Karpas-422 (cell line): ENCODE data around the gene GFPT1. TPM values are rescaled to one million over a fixed set of nuclear protein-coding genes. Genes with fewer than 3 reads are reported as not detected.
A peak's percentile ranks its signal among the peaks of the same experiment; 100 is the strongest.
"Not testable (repeated sequence)": the region's sequence is repeated elsewhere in the genome, so short reads cannot be mapped to it uniquely, and the experiment has no call there.

Source experiments
- DNase-seq: peaks from one replicate; pipeline ENCODE4 v3.0.0-alpha.2; 2015
- H2AFZ ChIP-seq: fragments of 200-600 bp; sonication (generic); 2 replicates; pipeline ENCODE4 v1.6.1; 2014; ENCODE audit warnings: antibody characterized with exemption, low read length, mixed read lengths
- H3K27ac ChIP-seq: fragments of 200-600 bp; sonication (generic); 2 replicates; pipeline ENCODE4 v1.5.1; 2014; ENCODE audit warnings: mild to moderate bottlenecking, low read length, moderate library complexity
- H3K27me3 ChIP-seq: fragments of 200-600 bp; sonication (generic); 2 replicates; pipeline ENCODE4 v1.6.1; 2014; ENCODE audit warnings: low read length, mixed read lengths
- H3K36me3 ChIP-seq: fragments of 200-600 bp; sonication (generic); 2 replicates; pipeline ENCODE4 v1.6.1; 2014; ENCODE audit warnings: low read length, mixed read lengths; ENCODE audit not compliant: insufficient read depth
- H3K4me1 ChIP-seq: fragments of 200-600 bp; sonication (generic); 2 replicates; pipeline ENCODE4 v1.6.1; 2014; ENCODE audit warnings: mild to moderate bottlenecking, low read length, mixed read lengths
- H3K4me2 ChIP-seq: fragments of 200-600 bp; sonication (generic); 2 replicates; pipeline ENCODE4 v1.6.1; 2014; ENCODE audit warnings: low read length, low read depth, mild to moderate bottlenecking; ENCODE audit not compliant: poor library complexity, severe bottlenecking
- H3K4me3 ChIP-seq: fragments of 200-600 bp; sonication (generic); 2 replicates; pipeline ENCODE4 v1.5.1; 2014; ENCODE audit warnings: mild to moderate bottlenecking, antibody characterized with exemption, low read length, mixed read lengths
- H3K79me2 ChIP-seq: fragments of 200-600 bp; sonication (generic); 2 replicates; pipeline ENCODE4 v1.6.1; 2014; ENCODE audit warnings: mild to moderate bottlenecking, low read length, mixed read lengths
- H3K9ac ChIP-seq: fragments of 200-600 bp; sonication (generic); 2 replicates; pipeline ENCODE4 v1.6.0; 2014; ENCODE audit warnings: low read length
- H3K9me2 ChIP-seq: fragments of 200-600 bp; sonication (generic), shearing (Covaris generic); replicated peaks from 2 replicates; pipeline ENCODE4 v1.6.0; 2014; ENCODE audit warnings: mild to moderate bottlenecking, low read length, moderate library complexity; ENCODE audit not compliant: insufficient read depth
- H3K9me3 ChIP-seq: fragments of 300-700, 200-600 bp; sonication (generic); 2 replicates; pipeline ENCODE4 v1.6.1; 2014; ENCODE audit warnings: low read length, mixed read lengths
- H4K20me1 ChIP-seq: fragments of 200-600 bp; sonication (generic); 2 replicates; pipeline ENCODE4 v1.6.1; 2014; ENCODE audit warnings: mild to moderate bottlenecking, antibody characterized with exemption, low read length, low read depth; ENCODE audit not compliant: insufficient read depth
- total RNA-seq: library from RNA; depleted of rRNA; stranded (reverse); fragments of >200 nt; shearing (Covaris generic); gene quantifications from 2 replicates; pipeline ENCODE4 v1.2.3, GENCODE V29; 2014; ENCODE audit warnings: low replicate concordance; rRNA removed

The GFPT1 gene
- total RNA-seq: 15.2 and 24.4 TPM in 2 replicates

DNA sequence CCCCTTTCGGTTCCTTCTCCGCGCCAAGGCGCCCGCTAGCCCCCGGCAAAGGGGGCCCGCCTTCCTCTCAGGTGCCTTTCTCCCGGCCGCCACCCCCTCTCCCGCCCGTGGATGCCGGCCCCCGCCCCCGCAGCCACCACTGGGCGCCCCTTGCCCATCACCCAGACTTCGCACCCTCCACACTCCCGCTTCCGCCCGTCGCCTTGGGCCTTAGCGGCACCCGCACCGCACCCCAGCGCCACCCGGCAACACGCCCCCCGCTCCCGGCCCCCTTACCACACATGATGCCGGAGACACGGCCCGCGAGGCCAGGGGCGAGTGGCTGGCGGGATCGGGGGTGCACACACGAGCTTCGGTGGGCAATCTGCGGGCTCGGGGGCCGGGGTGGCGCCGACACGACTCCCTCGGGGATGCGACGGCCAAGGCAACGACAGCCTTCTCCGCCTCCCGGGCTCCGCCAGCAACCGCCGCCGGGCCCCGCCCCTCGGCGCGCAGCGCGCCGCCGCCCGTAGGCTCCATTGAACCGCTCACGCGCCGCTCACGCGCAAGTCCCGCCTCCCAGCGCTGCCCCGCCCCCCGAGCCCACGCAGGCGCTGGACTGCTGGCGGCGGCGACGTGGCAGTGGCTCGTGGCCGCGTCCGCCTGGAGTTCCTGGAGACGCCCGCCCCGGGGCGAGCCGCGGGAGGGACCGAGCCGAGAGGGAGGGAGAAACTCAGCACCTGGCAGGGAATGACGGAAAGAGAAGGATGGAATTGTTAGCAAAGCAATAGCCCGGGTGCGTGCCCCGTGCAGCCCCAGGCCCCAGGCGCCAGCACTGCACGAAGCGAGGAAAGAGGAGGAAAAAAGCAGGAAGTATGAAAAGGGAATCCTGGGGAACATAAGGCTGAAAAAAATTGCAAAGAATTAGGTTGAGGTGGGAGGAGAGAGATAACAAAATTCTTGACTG is at the start of gene GFPT1:
Gene GFPT1 (minus strand): TSS at position 439 of the 946 bp plus-strand sequence. CDS start 156 bp downstream, at position 283.
- no peaks in the 10 kb centered on the region for H3K9me2 ChIP-seq
- H3K9ac ChIP-seq: peak within 1 kb of the TSS; percentile 76
- H3K9me3 ChIP-seq: no peaks in the 10 kb centered on the region
- peak; percentile 99 for DNase-seq
- peaks cover 33% of the 10 kb centered on the region for H3K4me1 ChIP-seq
- H3K27ac ChIP-seq: peak within 1 kb of the TSS; percentile 37
- H4K20me1 ChIP-seq: no peaks in the 10 kb centered on the region
- peak within 1 kb of the TSS; percentile 72 for H3K4me3 ChIP-seq
- peak within 1 kb of the TSS; percentile 80 for H3K4me2 ChIP-seq
- H3K36me3 ChIP-seq: no peaks in the 10 kb centered on the region
- no peaks in the 10 kb centered on the region for H3K27me3 ChIP-seq
- peak within 1 kb of the TSS; percentile 81 for H2AFZ ChIP-seq
- H3K79me2 ChIP-seq: peaks cover 49% of the 10 kb centered on the region

DNA sequence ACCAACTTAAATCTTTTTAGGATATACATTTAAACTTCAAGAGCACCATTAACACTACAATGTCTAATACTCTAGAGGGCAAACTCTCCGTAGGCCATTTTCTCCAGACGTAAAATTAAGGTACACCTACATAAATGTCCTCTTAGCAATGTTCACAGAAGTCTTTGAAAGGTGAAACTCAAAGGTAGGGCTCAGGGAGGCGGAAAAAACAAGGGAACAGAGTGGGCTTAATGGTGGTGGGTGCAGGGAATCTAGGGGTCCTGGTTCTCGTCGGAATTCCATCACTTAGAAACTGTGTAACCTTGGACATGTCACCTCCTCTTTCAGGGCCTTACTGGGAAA is 49.5 kb upstream of the GFPT1 start:
- H3K27ac ChIP-seq: peak overlapping the region; percentile 50
- H3K27me3 ChIP-seq: no peaks in the 10 kb centered on the region
- peak overlapping the region; percentile 83 for H3K4me2 ChIP-seq
- H3K9ac ChIP-seq: peak overlapping the region; percentile 76
- H2AFZ ChIP-seq: peak overlapping the region; percentile 98
- H3K9me3 ChIP-seq: no peaks in the 10 kb centered on the region; the same call in 1 of the 2 replicates
- H3K79me2 ChIP-seq: peaks cover 34% of the 10 kb centered on the region
- H4K20me1 ChIP-seq: no peaks in the 10 kb centered on the region
- H3K4me3 ChIP-seq: peak overlapping the region; percentile 80
- no peaks in the 10 kb centered on the region for H3K36me3 ChIP-seq
- DNase-seq: peak; percentile 76
- no peaks in the 10 kb centered on the region for H3K9me2 ChIP-seq
- peaks cover 28% of the 10 kb centered on the region for H3K4me1 ChIP-seq

DNA sequence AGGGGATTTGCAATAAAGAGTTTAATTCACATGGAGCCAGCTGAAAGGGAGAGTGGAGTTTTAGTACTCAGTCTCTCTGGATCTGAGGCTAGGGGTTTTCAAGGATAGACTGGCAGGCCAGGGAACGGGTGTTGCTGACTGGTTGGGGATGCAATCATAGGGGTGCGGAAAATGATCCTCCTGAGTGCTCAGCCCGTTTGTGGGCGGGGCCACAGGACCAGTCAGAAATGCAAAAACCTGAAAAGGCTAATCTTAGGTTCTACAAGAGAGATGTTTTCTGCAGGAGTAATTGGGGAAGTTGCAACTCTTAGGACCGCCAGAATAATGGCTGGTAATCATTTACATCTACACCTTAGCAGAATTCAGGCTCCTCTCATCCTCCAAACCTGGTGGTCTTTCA is 47.7 kb upstream of the GFPT1 start:
- Histone ChIP-seq H3K36me3 (peaks cover 9% of the 10 kb centered on the region; the same call in 1 of the 2 replicates), H3K79me2 (peaks cover 34% of the 10 kb centered on the region), H3K9me2 (no peaks in the 10 kb centered on the region), H2AFZ (no peak overlapping the region), H3K4me1 (peaks cover 28% of the 10 kb centered on the region), H3K4me2 (peak overlapping the region; percentile 83), H3K4me3 (peak overlapping the region; percentile 80), H3K9ac (peak overlapping the region; percentile 19), H3K27ac (peak overlapping the region; percentile 57), H3K9me3 (no peaks in the 10 kb centered on the region; the same call in 1 of the 2 replicates), H3K27me3 (no peaks in the 10 kb centered on the region), H4K20me1 (no peaks in the 10 kb centered on the region)
- DNase-seq: peak; percentile 92

DNA sequence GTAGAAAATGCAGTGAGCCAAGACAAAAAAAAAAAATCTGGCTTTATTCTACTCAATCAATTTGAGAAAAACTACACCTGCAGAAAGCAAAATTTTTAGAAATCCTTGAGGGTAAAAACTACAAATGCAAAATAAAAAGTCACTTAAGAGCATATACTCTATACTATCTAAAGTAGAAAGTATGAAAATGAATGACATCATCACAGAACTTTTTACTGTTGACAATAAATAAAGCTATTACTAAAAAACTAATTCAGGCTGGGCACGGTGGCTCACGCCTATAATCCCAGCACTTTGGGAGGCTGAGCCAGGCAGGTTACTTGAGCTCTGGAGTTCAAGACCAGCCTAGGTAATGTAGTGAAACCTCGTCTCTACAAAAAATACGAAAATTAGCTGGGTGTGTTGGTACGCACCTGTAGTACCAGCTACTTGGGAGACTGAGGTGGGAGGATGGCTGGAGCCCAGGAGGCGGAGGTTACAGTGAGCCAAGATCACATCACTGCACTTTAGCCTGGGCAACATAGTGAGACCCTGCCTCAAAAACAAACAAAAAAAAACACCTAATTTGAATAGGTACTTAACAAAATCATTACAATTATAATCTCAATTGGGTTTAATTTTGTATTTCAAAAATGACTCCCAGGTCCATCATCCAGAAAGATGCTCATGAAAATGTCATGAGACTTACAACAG is 42.6 kb upstream of the GFPT1 start:
- DNase-seq: no peak
- no peaks in the 10 kb centered on the region for H3K27me3 ChIP-seq
- no peaks in the 10 kb centered on the region for H3K9me3 ChIP-seq
- no peak overlapping the region for H2AFZ ChIP-seq
- H3K4me3 ChIP-seq: no peak overlapping the region
- H3K9ac ChIP-seq: no peak overlapping the region
- peaks cover 32% of the 10 kb centered on the region for H3K36me3 ChIP-seq
- peaks cover 20% of the 10 kb centered on the region for H3K79me2 ChIP-seq
- peaks cover 4% of the 10 kb centered on the region for H3K4me1 ChIP-seq
- H4K20me1 ChIP-seq: no peaks in the 10 kb centered on the region
- H3K9me2 ChIP-seq: no peaks in the 10 kb centered on the region
- no peak overlapping the region for H3K4me2 ChIP-seq
- no peak overlapping the region for H3K27ac ChIP-seq

DNA sequence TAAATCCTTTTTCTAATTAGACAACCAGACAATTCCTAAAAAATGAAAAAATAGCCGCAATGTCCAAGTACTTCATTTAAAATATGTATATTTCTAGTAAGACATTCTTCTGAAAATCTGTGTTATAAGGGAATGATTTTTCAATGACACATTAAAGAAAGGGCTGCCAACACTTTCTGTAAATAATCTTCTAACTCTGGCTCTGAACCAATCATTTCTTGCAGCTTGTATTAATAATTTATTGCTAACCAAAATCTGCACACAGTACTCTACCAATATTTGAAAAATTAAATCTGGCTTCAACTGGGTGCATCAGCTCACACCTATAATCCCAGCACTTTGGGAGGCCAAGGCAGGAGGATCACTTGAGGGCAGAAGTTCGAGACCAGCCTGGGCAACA is 42.0 kb upstream of the GFPT1 start:
- Histone ChIP-seq H4K20me1 (no peaks in the 10 kb centered on the region), H3K27me3 (no peaks in the 10 kb centered on the region), H3K4me1 (no peaks in the 10 kb centered on the region), H3K79me2 (peaks cover 19% of the 10 kb centered on the region), H3K36me3 (peaks cover 32% of the 10 kb centered on the region), H3K9ac (no peak overlapping the region), H3K9me2 (no peaks in the 10 kb centered on the region), H3K4me3 (no peak overlapping the region), H3K9me3 (no peaks in the 10 kb centered on the region), H3K4me2 (no peak overlapping the region), H3K27ac (no peak overlapping the region), H2AFZ (no peak overlapping the region)
- DNase-seq: no peak

DNA sequence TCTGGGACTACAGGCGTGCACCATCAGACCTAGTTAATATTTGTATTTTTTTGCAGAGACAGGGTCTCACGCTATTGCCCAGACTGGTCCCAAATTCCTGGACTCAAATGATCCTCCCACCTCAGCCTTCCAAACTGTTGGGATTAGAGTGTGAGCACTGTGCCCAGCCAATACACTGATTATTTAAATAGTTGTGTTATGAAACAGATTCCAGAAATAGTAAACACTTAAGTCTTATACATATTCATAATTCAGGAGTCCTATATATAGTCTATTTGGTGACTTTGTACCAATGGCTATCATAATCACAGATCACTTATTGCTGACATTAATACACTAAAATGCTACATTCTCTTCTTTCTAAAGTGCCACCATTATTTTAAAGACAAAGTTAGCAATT is 37.4 kb upstream of the GFPT1 start:
- H3K9ac ChIP-seq: no peak overlapping the region
- no peak overlapping the region for H3K4me2 ChIP-seq
- peaks cover 26% of the 10 kb centered on the region for H3K36me3 ChIP-seq
- no peak overlapping the region for H2AFZ ChIP-seq
- H3K27me3 ChIP-seq: no peaks in the 10 kb centered on the region
- no peak overlapping the region for H3K27ac ChIP-seq
- H3K79me2 ChIP-seq: peaks cover 16% of the 10 kb centered on the region; the same call in 1 of the 2 replicates
- no peaks in the 10 kb centered on the region for H3K9me2 ChIP-seq
- no peaks in the 10 kb centered on the region for H3K9me3 ChIP-seq
- H3K4me1 ChIP-seq: no peaks in the 10 kb centered on the region
- H4K20me1 ChIP-seq: no peaks in the 10 kb centered on the region
- H3K4me3 ChIP-seq: no peak overlapping the region
- DNase-seq: no peak

DNA sequence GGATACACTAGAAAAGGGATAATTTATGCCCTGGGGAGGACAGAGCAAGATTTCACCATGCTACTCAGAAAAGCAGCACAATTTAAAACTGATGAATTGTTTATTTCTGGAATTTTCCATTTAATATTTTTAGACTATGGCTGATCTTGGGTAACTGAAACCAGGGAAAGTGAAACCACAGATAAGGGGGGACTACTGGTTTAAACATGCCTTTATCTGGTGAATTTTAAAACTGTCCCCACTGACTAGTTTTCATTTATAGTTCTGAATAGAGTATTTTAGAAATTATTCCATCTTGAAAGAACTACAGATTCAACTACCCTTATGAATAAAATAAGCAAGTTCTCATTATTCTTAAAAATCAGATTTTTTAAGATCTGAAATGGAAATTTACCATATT is 35.2 kb upstream of the GFPT1 start:
- Histone ChIP-seq H2AFZ (no peak overlapping the region), H3K4me1 (no peaks in the 10 kb centered on the region), H3K4me3 (no peak overlapping the region), H3K9me3 (no peaks in the 10 kb centered on the region), H3K79me2 (peaks cover 12% of the 10 kb centered on the region; the same call in 1 of the 2 replicates), H3K27me3 (no peaks in the 10 kb centered on the region), H4K20me1 (no peaks in the 10 kb centered on the region), H3K4me2 (no peak overlapping the region), H3K9me2 (no peaks in the 10 kb centered on the region), H3K36me3 (peaks cover 25% of the 10 kb centered on the region), H3K9ac (no peak overlapping the region), H3K27ac (no peak overlapping the region)
- DNase-seq: no peak

DNA sequence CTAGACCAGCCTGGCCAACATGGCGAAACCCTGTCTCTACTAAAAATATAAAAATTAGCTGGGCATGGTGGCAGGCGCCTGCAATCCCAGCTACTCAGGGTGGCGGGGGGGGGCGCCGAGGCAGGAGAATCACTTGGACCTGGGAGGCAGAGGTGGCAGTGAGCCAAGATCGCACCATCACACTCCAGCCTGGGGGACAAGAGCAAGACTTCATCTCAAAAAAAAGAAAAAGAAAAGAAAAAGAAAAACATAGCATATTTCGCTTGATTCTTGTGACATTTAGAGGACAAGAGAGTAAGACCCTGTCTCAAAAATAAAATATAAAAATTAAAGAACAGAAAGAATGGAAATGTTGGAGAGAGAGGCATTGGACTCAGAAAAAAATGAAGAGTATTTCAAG is 32.1 kb upstream of the GFPT1 start:
- not testable (repeated sequence) for H3K4me3 ChIP-seq, DNase-seq, H3K27me3 ChIP-seq, H3K79me2 ChIP-seq, H3K9ac ChIP-seq, H3K9me2 ChIP-seq, H4K20me1 ChIP-seq, H3K4me1 ChIP-seq, H2AFZ ChIP-seq, H3K9me3 ChIP-seq, H3K27ac ChIP-seq, H3K4me2 ChIP-seq
- H3K36me3 ChIP-seq: peaks cover 30% of the 10 kb centered on the region
